SK-N-SH treated with all-trans-retinoic acid at 6 μM for 48 hours (cell line): ENCODE results near the gene ABR.

Experiments
- ATAC-seq: fragments of 200-7000 bp; cut with Tn5 transposase; 3 replicates; pipeline ENCODE4 v1.9.1; 2020; ENCODE audit warnings: mild to moderate bottlenecking, moderate library complexity
- ARNTL ChIP-seq: fragments of 450-650 bp; formaldehyde crosslinking; IDR thresholded peaks from 2 replicates; pipeline ENCODE4 v1.5.0; 2020; ENCODE audit warnings: low read depth, mild to moderate bottlenecking, moderate library complexity, borderline replicate concordance
- BACH2 ChIP-seq: fragments of 250-450 bp; sonication (Bioruptor Pico); IDR thresholded peaks from 2 replicates; pipeline ENCODE4 v1.9.0; 2021; ENCODE audit warnings: mild to moderate bottlenecking, borderline replicate concordance
- CSRNP3 ChIP-seq: fragments of 250-450 bp; sonication (Bioruptor Pico); IDR thresholded peaks from 2 replicates; pipeline ENCODE4 v1.5.1; 2021; ENCODE audit warnings: mild to moderate bottlenecking, moderate library complexity
- ESRRG ChIP-seq: fragments of 250-450 bp; sonication (Bioruptor Pico); IDR thresholded peaks from 2 replicates; pipeline ENCODE4 v1.6.1; 2021; ENCODE audit warnings: mild to moderate bottlenecking
- GLIS3 ChIP-seq: fragments of 250-450 bp; sonication (Bioruptor Pico); IDR thresholded peaks from 2 replicates; pipeline ENCODE4 v1.5.0; 2020; ENCODE audit warnings: mild to moderate bottlenecking, moderate library complexity
- ISL1 ChIP-seq: fragments of 250-450 bp; sonication (Bioruptor Pico); IDR thresholded peaks from 2 replicates; pipeline ENCODE4 v2.1.2; 2022; ENCODE audit warnings: mild to moderate bottlenecking, moderate library complexity
- OSR1 ChIP-seq: fragments of 250-450 bp; sonication (Bioruptor Pico); IDR thresholded peaks from 2 replicates; pipeline ENCODE4 v1.8.0; 2022; ENCODE audit warnings: moderate library complexity, mild to moderate bottlenecking, inconsistent platforms
- PATZ1 ChIP-seq: fragments of 250-450 bp; sonication (Bioruptor Pico); IDR thresholded peaks from 2 replicates; pipeline ENCODE4 v1.8.0; 2020; ENCODE audit warnings: mild to moderate bottlenecking, moderate library complexity, borderline replicate concordance
- POU6F1 ChIP-seq: fragments of 250-450 bp; sonication (Bioruptor Pico); IDR thresholded peaks from 2 replicates; pipeline ENCODE4 v1.8.0; 2021; ENCODE audit warnings: low read depth, mild to moderate bottlenecking, moderate library complexity, borderline replicate concordance
- PPARA ChIP-seq: fragments of 250-450 bp; sonication (Bioruptor Pico); IDR thresholded peaks from 2 replicates; pipeline ENCODE4 v1.5.0; 2020; ENCODE audit warnings: mild to moderate bottlenecking, borderline replicate concordance
- RARB ChIP-seq: fragments of 250-450 bp; sonication (Bioruptor Pico); IDR thresholded peaks from 2 replicates; pipeline ENCODE4 v1.8.0; 2021; ENCODE audit warnings: mild to moderate bottlenecking, moderate library complexity
- SNAI2 ChIP-seq: fragments of 250-450 bp; sonication (Bioruptor Pico); IDR thresholded peaks from 2 replicates; pipeline ENCODE4 v1.5.0; 2020; ENCODE audit warnings: mild to moderate bottlenecking, moderate library complexity
- TCF4 ChIP-seq: fragments of 250-450 bp; sonication (Bioruptor Pico); IDR thresholded peaks from 2 replicates; pipeline ENCODE4 v1.8.0; 2021; ENCODE audit warnings: mild to moderate bottlenecking, moderate library complexity, borderline replicate concordance
- TOX ChIP-seq: fragments of 250-450 bp; sonication (Bioruptor Pico); IDR thresholded peaks from 2 replicates; pipeline ENCODE4 v1.8.0; 2021; ENCODE audit warnings: mild to moderate bottlenecking, moderate library complexity, borderline replicate concordance
- ZC3H10 ChIP-seq: fragments of 250-450 bp; sonication (Bioruptor Pico); IDR thresholded peaks from 2 replicates; pipeline ENCODE4 v1.5.1; 2021; ENCODE audit warnings: mild to moderate bottlenecking, moderate library complexity
- ZFP3 ChIP-seq: fragments of 250-450 bp; sonication (Bioruptor Pico); IDR thresholded peaks from 2 replicates; pipeline ENCODE4 v1.5.0; 2020; ENCODE audit warnings: mild to moderate bottlenecking, moderate library complexity
- ZNF70 ChIP-seq: fragments of 450-650 bp; formaldehyde crosslinking; IDR thresholded peaks from 2 replicates; pipeline ENCODE4 v1.5.0; 2020; ENCODE audit warnings: mild to moderate bottlenecking, moderate library complexity
- ZNF8 ChIP-seq: fragments of 450-650 bp; formaldehyde crosslinking; IDR thresholded peaks from 2 replicates; pipeline ENCODE4 v1.5.0; 2020; ENCODE audit warnings: mild to moderate bottlenecking, moderate library complexity
- TF ChIP-seq, protein P1 (sequence below): fragments of 250-450 bp; sonication (Bioruptor Pico); IDR thresholded peaks from 2 replicates; pipeline ENCODE4 v1.5.1; 2020; ENCODE audit warnings: low read depth, mild to moderate bottlenecking, moderate library complexity
- TF ChIP-seq, protein P2 (sequence below): fragments of 250-450 bp; sonication (Bioruptor Pico); IDR thresholded peaks from 2 replicates; pipeline ENCODE4 v1.5.0; 2020; ENCODE audit warnings: mild to moderate bottlenecking, moderate library complexity

The ABR gene

GRCh38 chr17:1001640-1002411, 178.0 kb downstream of the ABR start:
- no peak for ATAC-seq
- TF ChIP-seq OSR1 (CRISPR knock-in tag) (no peak), SNAI2 (CRISPR knock-in tag) (0 out of 2 replicates have a peak, but pooled peaks have one; percentile 46)

DNA sequence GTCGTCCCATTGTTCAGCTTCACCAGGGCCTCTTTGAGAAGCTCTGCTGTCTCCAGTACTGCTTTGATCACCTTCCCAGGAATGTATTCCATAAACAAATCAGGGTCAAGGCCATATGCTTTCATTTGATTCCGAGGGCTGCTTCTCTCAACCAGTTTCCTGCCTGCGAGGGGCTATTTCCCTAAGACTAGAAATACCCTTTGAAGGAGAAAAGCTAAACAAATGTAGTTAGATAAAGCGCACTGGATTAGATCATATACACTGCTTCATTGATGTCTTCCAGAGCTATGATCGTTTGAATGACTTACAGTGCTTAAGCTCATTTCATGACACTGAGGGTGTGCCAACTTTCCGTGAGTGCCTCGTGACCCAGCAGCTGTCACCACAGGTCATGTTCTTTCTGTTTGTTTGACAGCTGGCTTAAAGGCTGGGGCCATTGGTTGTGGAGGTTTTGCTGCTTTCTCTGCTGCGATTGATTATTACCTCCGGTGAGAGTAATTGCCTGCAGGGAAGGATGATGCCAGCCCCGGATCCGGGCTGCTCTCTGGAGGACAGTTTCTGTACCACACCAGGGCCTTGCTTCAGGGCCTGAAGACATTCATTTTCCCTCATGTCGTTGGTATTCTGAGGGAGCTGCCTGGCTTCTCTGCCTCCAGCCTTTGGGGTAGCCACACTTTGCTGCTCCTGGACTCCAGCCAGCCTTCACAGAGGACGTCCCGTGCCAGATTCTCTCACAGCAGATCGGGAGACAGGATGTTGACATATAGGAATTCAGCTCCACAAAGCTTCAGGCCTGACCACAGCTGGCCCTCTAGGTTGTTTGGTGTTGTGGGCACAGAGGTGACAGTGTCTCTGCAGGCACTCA, 179.0 kb downstream of the ABR start:
- TF ChIP-seq ISL1 (CRISPR knock-in tag) (no peak), POU6F1 (CRISPR knock-in tag) (no peak)
- ATAC-seq, result no peak

DNA sequence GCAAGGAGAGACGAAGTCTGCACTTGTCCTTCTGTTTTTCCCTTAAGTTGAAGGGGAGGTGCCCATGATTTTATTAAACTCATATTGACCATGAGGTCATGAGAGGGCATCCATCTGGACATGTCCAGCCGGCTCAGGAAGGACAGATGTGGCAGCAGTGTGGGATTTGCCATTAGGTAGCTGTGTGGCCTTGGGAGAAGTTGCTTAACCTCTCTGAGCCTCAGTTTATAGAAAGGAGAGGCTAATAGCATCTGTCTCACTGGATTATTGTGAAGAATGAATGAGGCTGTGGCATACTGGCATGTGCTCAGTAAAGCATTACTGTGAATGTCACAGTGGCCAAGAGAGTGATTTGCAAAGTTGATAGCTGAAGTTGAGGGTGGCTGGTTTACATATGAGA, 181.7 kb downstream of the ABR start:
- no peak for TF ChIP-seq TCF4 (CRISPR knock-in tag)
- no peak for TF ChIP-seq PATZ1 (CRISPR knock-in tag)
- no peak for TF ChIP-seq ZNF8 (CRISPR knock-in tag)
- TF ChIP-seq, protein P1, sequence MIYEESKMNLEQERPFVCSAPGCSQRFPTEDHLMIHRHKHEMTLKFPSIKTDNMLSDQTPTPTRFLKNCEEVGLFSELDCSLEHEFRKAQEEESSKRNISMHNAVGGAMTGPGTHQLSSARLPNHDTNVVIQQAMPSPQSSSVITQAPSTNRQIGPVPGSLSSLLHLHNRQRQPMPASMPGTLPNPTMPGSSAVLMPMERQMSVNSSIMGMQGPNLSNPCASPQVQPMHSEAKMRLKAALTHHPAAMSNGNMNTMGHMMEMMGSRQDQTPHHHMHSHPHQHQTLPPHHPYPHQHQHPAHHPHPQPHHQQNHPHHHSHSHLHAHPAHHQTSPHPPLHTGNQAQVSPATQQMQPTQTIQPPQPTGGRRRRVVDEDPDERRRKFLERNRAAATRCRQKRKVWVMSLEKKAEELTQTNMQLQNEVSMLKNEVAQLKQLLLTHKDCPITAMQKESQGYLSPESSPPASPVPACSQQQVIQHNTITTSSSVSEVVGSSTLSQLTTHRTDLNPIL (CRISPR knock-in tag), result no peak
- TF ChIP-seq ZNF70 (CRISPR knock-in tag), result no peak
- no peak for TF ChIP-seq PPARA (CRISPR knock-in tag)
- no peak for TF ChIP-seq GLIS3
- TF ChIP-seq OSR1 (CRISPR knock-in tag), result no peak
- no peak for TF ChIP-seq ISL1 (CRISPR knock-in tag)
- no peak for TF ChIP-seq ARNTL
- no peak for TF ChIP-seq SNAI2 (CRISPR knock-in tag)
- TF ChIP-seq, protein P2, sequence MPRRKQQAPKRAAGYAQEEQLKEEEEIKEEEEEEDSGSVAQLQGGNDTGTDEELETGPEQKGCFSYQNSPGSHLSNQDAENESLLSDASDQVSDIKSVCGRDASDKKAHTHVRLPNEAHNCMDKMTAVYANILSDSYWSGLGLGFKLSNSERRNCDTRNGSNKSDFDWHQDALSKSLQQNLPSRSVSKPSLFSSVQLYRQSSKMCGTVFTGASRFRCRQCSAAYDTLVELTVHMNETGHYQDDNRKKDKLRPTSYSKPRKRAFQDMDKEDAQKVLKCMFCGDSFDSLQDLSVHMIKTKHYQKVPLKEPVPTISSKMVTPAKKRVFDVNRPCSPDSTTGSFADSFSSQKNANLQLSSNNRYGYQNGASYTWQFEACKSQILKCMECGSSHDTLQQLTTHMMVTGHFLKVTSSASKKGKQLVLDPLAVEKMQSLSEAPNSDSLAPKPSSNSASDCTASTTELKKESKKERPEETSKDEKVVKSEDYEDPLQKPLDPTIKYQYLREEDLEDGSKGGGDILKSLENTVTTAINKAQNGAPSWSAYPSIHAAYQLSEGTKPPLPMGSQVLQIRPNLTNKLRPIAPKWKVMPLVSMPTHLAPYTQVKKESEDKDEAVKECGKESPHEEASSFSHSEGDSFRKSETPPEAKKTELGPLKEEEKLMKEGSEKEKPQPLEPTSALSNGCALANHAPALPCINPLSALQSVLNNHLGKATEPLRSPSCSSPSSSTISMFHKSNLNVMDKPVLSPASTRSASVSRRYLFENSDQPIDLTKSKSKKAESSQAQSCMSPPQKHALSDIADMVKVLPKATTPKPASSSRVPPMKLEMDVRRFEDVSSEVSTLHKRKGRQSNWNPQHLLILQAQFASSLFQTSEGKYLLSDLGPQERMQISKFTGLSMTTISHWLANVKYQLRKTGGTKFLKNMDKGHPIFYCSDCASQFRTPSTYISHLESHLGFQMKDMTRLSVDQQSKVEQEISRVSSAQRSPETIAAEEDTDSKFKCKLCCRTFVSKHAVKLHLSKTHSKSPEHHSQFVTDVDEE (CRISPR knock-in tag), result no peak
- TF ChIP-seq ZFP3 (CRISPR knock-in tag), result no peak
- TF ChIP-seq RARB (CRISPR knock-in tag), result no peak
- no peak for TF ChIP-seq CSRNP3 (CRISPR knock-in tag)
- no peak for TF ChIP-seq ZC3H10 (CRISPR knock-in tag)
- no peak for TF ChIP-seq TOX (CRISPR knock-in tag)
- TF ChIP-seq BACH2 (CRISPR knock-in tag), result no peak
- no peak for TF ChIP-seq ESRRG (CRISPR knock-in tag)
- TF ChIP-seq, all 23 proteins: peak for 0
- no peak for ATAC-seq
